Vagina (tissue), 2 donors: Measurements from ENCODE around the gene LIPE.
"Not testable (repeated sequence)": the region's sequence is repeated elsewhere in the genome, so short reads cannot be mapped to it uniquely, and the experiment has no call there.

ENCODE experiments used
- POLR2A ChIP-seq, 2 donors: fragments of 450-650 bp; IDR thresholded peaks; one replicate each; pipeline ENCODE4 v1.6.1; 2017; ENCODE audit warnings: antibody characterized with exemption in 2 of 2, mild to moderate bottlenecking in 2 of 2, moderate library complexity in 2 of 2
- TF ChIP-seq, protein P1 (sequence below), 3 experiments: fragments of 450-650 bp in 2 of 3; fragments of 200-600 bp in 1 of 3; sonication (generic) in 1 of 3; IDR thresholded peaks; one replicate each; pipeline ENCODE4 v1.5.1; 2017 to 2019; ENCODE audit warnings: antibody characterized with exemption in 3 of 3, mild to moderate bottlenecking in 2 of 3, moderate library complexity in 2 of 3

GRCh38 chr19:42461231-42461630, 34.0 kb upstream of the LIPE start:
- TF ChIP-seq POLR2A (IDR thresholded peaks at IDR 0.05): not testable (repeated sequence)
- TF ChIP-seq, protein P1, sequence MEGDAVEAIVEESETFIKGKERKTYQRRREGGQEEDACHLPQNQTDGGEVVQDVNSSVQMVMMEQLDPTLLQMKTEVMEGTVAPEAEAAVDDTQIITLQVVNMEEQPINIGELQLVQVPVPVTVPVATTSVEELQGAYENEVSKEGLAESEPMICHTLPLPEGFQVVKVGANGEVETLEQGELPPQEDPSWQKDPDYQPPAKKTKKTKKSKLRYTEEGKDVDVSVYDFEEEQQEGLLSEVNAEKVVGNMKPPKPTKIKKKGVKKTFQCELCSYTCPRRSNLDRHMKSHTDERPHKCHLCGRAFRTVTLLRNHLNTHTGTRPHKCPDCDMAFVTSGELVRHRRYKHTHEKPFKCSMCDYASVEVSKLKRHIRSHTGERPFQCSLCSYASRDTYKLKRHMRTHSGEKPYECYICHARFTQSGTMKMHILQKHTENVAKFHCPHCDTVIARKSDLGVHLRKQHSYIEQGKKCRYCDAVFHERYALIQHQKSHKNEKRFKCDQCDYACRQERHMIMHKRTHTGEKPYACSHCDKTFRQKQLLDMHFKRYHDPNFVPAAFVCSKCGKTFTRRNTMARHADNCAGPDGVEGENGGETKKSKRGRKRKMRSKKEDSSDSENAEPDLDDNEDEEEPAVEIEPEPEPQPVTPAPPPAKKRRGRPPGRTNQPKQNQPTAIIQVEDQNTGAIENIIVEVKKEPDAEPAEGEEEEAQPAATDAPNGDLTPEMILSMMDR (IDR thresholded peaks at IDR 0.05): not testable (repeated sequence)
